ENCODE results near the gene KIF21B.

Gene KIF21B

GRCh38 chr1:201023517-201023902 lies at the start of gene KIF21B:
TSS of gene KIF21B (minus strand) at chr1:201023714. CDS start at chr1:201023383, 331 bp downstream.
- DNase-seq: peak; percentile 88

- DNase-seq: no peak
These were observed 49.4 kb upstream of the KIF21B start for GRCh38 chr1:201072922-201073321.

GRCh38 chr1:201072149-201072548 lies 48.6 kb upstream of the KIF21B start:
- no peak for DNase-seq

- DNase-seq: no peak
These were observed 46.1 kb upstream of the KIF21B start for GRCh38 chr1:201069636-201070035.

- DNase-seq: no peak
These were observed 45.5 kb upstream of the KIF21B start for GRCh38 chr1:201068976-201069375.

- no peak for DNase-seq
These were observed 43.5 kb upstream of the KIF21B start for GRCh38 chr1:201066986-201067385.

GRCh38 chr1:201065686-201066085 lies 42.2 kb upstream of the KIF21B start:
- no peak for DNase-seq

- DNase-seq: no peak
These were observed 41.3 kb upstream of the KIF21B start for GRCh38 chr1:201064806-201065205.

- DNase-seq: no peak
These were observed 39.6 kb upstream of the KIF21B start for GRCh38 chr1:201063145-201063544.

GRCh38 chr1:201062511-201063091 lies 39.1 kb upstream of the KIF21B start:
- DNase-seq: no peak

- no peak for DNase-seq
These were observed 38.4 kb upstream of the KIF21B start for GRCh38 chr1:201061886-201062285.

- DNase-seq: no peak
These were observed 37.5 kb upstream of the KIF21B start for GRCh38 chr1:201061049-201061448.

- no peak for DNase-seq
These were observed 37.1 kb upstream of the KIF21B start for GRCh38 chr1:201060586-201060985.

GRCh38 chr1:201059871-201060555 lies 36.5 kb upstream of the KIF21B start:
- no peak for DNase-seq

- no peak for DNase-seq
These were observed 35.9 kb upstream of the KIF21B start for GRCh38 chr1:201059401-201059800.

GRCh38 chr1:201054091-201054543 lies 30.6 kb upstream of the KIF21B start:
- no peak for DNase-seq

GRCh38 chr1:201053155-201053860 lies 29.8 kb upstream of the KIF21B start:
- DNase-seq: no peak

- no peak for DNase-seq
These were observed 27.9 kb upstream of the KIF21B start for GRCh38 chr1:201051399-201051798.

GRCh38 chr1:201050515-201051277 lies 27.2 kb upstream of the KIF21B start:
- no peak for DNase-seq

GRCh38 chr1:201049248-201049831 lies 25.8 kb upstream of the KIF21B start:
- DNase-seq: no peak

- no peak for DNase-seq
These were observed 25.0 kb upstream of the KIF21B start for GRCh38 chr1:201048521-201048920.

GRCh38 chr1:201044119-201044518 lies 20.6 kb upstream of the KIF21B start:
- DNase-seq: no peak
